GM23338 (cell line): ENCODE results near the gene DENND11. TPM values are rescaled to one million over a fixed set of nuclear protein-coding genes. Genes with fewer than 3 reads are reported as not detected.

Experiments
- ATAC-seq: fragments of 200-7000 bp; cut with Tn5 transposase; 3 replicates; pipeline ENCODE4 v1.9.1; 2020
- DNase-seq: peaks from one replicate; pipeline ENCODE4 v3.0.0-alpha.2; 2015; ENCODE audit warnings: low spot score
- H2AFZ ChIP-seq: fragments of 200-600 bp; sonication (generic); 2 replicates; pipeline ENCODE4 v1.8.0; 2016; ENCODE audit warnings: antibody characterized with exemption, mild to moderate bottlenecking, moderate library complexity
- H3F3A ChIP-seq: fragments of 200-600 bp; sonication (generic); replicated peaks from 2 replicates; pipeline ENCODE4 v1.8.0; 2017; ENCODE audit warnings: antibody characterized with exemption, mixed run types, low read depth
- H3K27ac ChIP-seq: fragments of 200-600 bp; sonication (generic); 2 replicates; pipeline ENCODE4 v1.6.1; 2016; ENCODE audit warnings: low read depth
- H3K27me3 ChIP-seq: fragments of 200-600 bp; sonication (generic); 2 replicates; pipeline ENCODE4 v1.8.0; 2016; ENCODE audit warnings: mild to moderate bottlenecking, mixed run types, moderate library complexity; ENCODE audit not compliant: insufficient read depth
- H3K36me3 ChIP-seq: fragments of 200-600 bp; sonication (generic); 2 replicates; pipeline ENCODE4 v1.8.0; 2016; ENCODE audit warnings: mild to moderate bottlenecking; ENCODE audit not compliant: insufficient read depth
- H3K4me1 ChIP-seq: fragments of 200-600 bp; sonication (generic); 2 replicates; pipeline ENCODE4 v1.8.0; 2016; ENCODE audit warnings: mild to moderate bottlenecking, moderate library complexity; ENCODE audit not compliant: insufficient read depth
- H3K4me2 ChIP-seq: fragments of 200-600 bp; sonication (generic); 2 replicates; pipeline ENCODE4 v1.7.1; 2017; ENCODE audit warnings: mixed run types
- H3K4me3 ChIP-seq: fragments of 200-600 bp; sonication (generic); 2 replicates; pipeline ENCODE4 v1.6.1; 2016; ENCODE audit warnings: mixed run types
- H3K79me2 ChIP-seq: fragments of 200-600 bp; sonication (generic); replicated peaks from 2 replicates; pipeline ENCODE4 v1.8.0; 2017; ENCODE audit warnings: mild to moderate bottlenecking; ENCODE audit not compliant: insufficient read depth
- H3K9me2 ChIP-seq: fragments of 200-600 bp; sonication (generic); 2 replicates; pipeline ENCODE4 v1.8.0; 2017; ENCODE audit not compliant: insufficient read depth
- H4K20me1 ChIP-seq: fragments of 200-600 bp; sonication (generic); replicated peaks from 2 replicates; pipeline ENCODE4 v1.8.0; 2017; ENCODE audit warnings: mild to moderate bottlenecking; ENCODE audit not compliant: insufficient read depth
- H3K27ac Mint-ChIP-seq: 2 replicates; pipeline ENCODE4 v1.8.0; 2020; ENCODE audit warnings: inconsistent platforms, mild to moderate bottlenecking, moderate library complexity, mixed read lengths
- H3K27me3 Mint-ChIP-seq: 3 replicates; pipeline ENCODE4 v1.8.0; 2022; ENCODE audit warnings: low read depth, mild to moderate bottlenecking, moderate library complexity, mixed read lengths, inconsistent platforms; ENCODE audit not compliant: insufficient read depth, poor library complexity
- H3K36me3 Mint-ChIP-seq: 3 replicates; pipeline ENCODE4 v1.8.0; 2021; ENCODE audit warnings: low read depth, mild to moderate bottlenecking, inconsistent platforms, moderate library complexity, mixed read lengths
- H3K4me1 Mint-ChIP-seq: 3 replicates; pipeline ENCODE4 v1.8.0; 2020; ENCODE audit warnings: mild to moderate bottlenecking, inconsistent platforms, mixed read lengths
- H3K4me3 Mint-ChIP-seq: 3 replicates; pipeline ENCODE4 v1.8.0; 2021; ENCODE audit warnings: moderate library complexity, mild to moderate bottlenecking, inconsistent platforms, mixed read lengths
- H3K9me3 Mint-ChIP-seq: 3 replicates; pipeline ENCODE4 v1.8.0; 2020; ENCODE audit warnings: moderate library complexity, mild to moderate bottlenecking, inconsistent platforms, mixed read lengths
- CTCF ChIP-seq, 2 experiments: fragments of 200-600 bp in 1 of 2; sonication (generic) in 1 of 2; conservative IDR thresholded peaks; 2 replicates each; pipeline versions ENCODE4 v1.5.1 to v1.6.1; 2016 to 2017; ENCODE audit warnings: antibody characterized with exemption in 2 of 2, low read depth in 2 of 2, mild to moderate bottlenecking in 2 of 2, moderate library complexity in 1 of 2
- EZH2 ChIP-seq: fragments of 200-600 bp; sonication (generic); IDR thresholded peaks from one replicate; pipeline ENCODE4 v1.8.0; 2017; ENCODE audit warnings: antibody characterized with exemption, mild to moderate bottlenecking, low read depth; ENCODE audit not compliant: unreplicated experiment
- EZH2phosphoT487 ChIP-seq: fragments of 200-600 bp; sonication (generic); IDR thresholded peaks from one replicate; pipeline ENCODE4 v1.8.1; 2018; ENCODE audit warnings: antibody characterized with exemption; ENCODE audit not compliant: unreplicated experiment
- JUNB ChIP-seq: IDR thresholded peaks from one replicate; pipeline ENCODE4 v1.6.1; 2016; ENCODE audit warnings: antibody characterized with exemption; ENCODE audit not compliant: unreplicated experiment
- NANOG ChIP-seq: IDR thresholded peaks from 2 replicates; pipeline ENCODE4 v1.6.1; 2016; ENCODE audit warnings: antibody characterized with exemption, borderline replicate concordance
- POLR2AphosphoS5 ChIP-seq: IDR thresholded peaks from 2 replicates; pipeline ENCODE4 v1.6.1; 2016; ENCODE audit warnings: antibody characterized with exemption, low read depth
- STAT1 ChIP-seq: IDR thresholded peaks from one replicate; pipeline ENCODE4 v1.6.1; 2016; ENCODE audit warnings: antibody characterized with exemption; ENCODE audit not compliant: unreplicated experiment
- ZNF114 ChIP-seq: fragments of 250-450 bp; sonication (Bioruptor Pico); IDR thresholded peaks from 2 replicates; pipeline ENCODE4 v1.5.0; 2020; ENCODE audit warnings: mild to moderate bottlenecking, moderate library complexity
- ZNF331 ChIP-seq: fragments of 250-450 bp; sonication (Bioruptor Pico); IDR thresholded peaks from 2 replicates; pipeline ENCODE4 v1.5.0; 2020; ENCODE audit warnings: low read depth, mild to moderate bottlenecking, moderate library complexity
- polyA plus RNA-seq: library from polyadenylated mRNA; unstranded; fragments of >200 nt; fragmentation: Nextera tagmentation; extraction: Ambion mirVana; gene quantifications from 2 replicates; pipeline ENCODE4 v1.2.1, GENCODE V29; 2016
- total RNA-seq: library from RNA; depleted of rRNA; stranded (reverse); fragments of >200 nt; shearing (Covaris generic); gene quantifications from 2 replicates; pipeline ENCODE4 v1.2.3, GENCODE V29; 2014
- TF ChIP-seq, protein P1 (sequence below): IDR thresholded peaks from 2 replicates; pipeline ENCODE4 v1.6.1; 2016; ENCODE audit warnings: antibody characterized with exemption
- TF ChIP-seq, protein P2 (sequence below): IDR thresholded peaks from one replicate; pipeline ENCODE4 v1.6.1; 2018; ENCODE audit warnings: antibody characterized with exemption; ENCODE audit not compliant: unreplicated experiment

The DENND11 gene
- total and polyA plus RNA-seq, 2 experiments from 2014 or later = 5.1 to 29.5 TPM

- Histone ChIP-seq H4K20me1 (no peaks in the 10 kb centered on the region), H3K27ac (no peak overlapping the region), H3K27me3 (no peaks in the 10 kb centered on the region), H3F3A (no peaks in the 10 kb centered on the region), H3K4me3 (no peak overlapping the region), H3K79me2 (no peaks in the 10 kb centered on the region), H3K4me2 (no peak overlapping the region), H3K9me2 (no peaks in the 10 kb centered on the region), H3K4me1 (0 out of 2 replicates have a peak, but pooled peaks cover 3% of the 10 kb centered on the region), H2AFZ (no peak overlapping the region), H3K36me3 (no peaks in the 10 kb centered on the region)
- DNase-seq = no peak
- H3K27ac Mint-ChIP-seq = no peak overlapping the region
- H3K27me3 Mint-ChIP-seq = peaks cover 2% of the 10 kb centered on the region
- no peak for ATAC-seq
- no peaks in the 10 kb centered on the region for H3K9me3 Mint-ChIP-seq
- peaks cover 11% of the 10 kb centered on the region for H3K4me1 Mint-ChIP-seq
- no peaks in the 10 kb centered on the region for H3K36me3 Mint-ChIP-seq
- TF ChIP-seq CTCF (conservative IDR thresholded peaks at IDR 0.05; ENCODE audit: low read depth in 2 of 2) (no peak), JUNB (no peak), ZNF114 (CRISPR knock-in tag) (no peak), ZNF331 (CRISPR knock-in tag) (no peak), EZH2phosphoT487 (no peak), POLR2AphosphoS5 (no peak), STAT1 (no peak), EZH2 (no peak), NANOG (no peak)
- TF ChIP-seq, protein P1, sequence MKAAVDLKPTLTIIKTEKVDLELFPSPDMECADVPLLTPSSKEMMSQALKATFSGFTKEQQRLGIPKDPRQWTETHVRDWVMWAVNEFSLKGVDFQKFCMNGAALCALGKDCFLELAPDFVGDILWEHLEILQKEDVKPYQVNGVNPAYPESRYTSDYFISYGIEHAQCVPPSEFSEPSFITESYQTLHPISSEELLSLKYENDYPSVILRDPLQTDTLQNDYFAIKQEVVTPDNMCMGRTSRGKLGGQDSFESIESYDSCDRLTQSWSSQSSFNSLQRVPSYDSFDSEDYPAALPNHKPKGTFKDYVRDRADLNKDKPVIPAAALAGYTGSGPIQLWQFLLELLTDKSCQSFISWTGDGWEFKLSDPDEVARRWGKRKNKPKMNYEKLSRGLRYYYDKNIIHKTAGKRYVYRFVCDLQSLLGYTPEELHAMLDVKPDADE = no peak
- TF ChIP-seq, protein P2, sequence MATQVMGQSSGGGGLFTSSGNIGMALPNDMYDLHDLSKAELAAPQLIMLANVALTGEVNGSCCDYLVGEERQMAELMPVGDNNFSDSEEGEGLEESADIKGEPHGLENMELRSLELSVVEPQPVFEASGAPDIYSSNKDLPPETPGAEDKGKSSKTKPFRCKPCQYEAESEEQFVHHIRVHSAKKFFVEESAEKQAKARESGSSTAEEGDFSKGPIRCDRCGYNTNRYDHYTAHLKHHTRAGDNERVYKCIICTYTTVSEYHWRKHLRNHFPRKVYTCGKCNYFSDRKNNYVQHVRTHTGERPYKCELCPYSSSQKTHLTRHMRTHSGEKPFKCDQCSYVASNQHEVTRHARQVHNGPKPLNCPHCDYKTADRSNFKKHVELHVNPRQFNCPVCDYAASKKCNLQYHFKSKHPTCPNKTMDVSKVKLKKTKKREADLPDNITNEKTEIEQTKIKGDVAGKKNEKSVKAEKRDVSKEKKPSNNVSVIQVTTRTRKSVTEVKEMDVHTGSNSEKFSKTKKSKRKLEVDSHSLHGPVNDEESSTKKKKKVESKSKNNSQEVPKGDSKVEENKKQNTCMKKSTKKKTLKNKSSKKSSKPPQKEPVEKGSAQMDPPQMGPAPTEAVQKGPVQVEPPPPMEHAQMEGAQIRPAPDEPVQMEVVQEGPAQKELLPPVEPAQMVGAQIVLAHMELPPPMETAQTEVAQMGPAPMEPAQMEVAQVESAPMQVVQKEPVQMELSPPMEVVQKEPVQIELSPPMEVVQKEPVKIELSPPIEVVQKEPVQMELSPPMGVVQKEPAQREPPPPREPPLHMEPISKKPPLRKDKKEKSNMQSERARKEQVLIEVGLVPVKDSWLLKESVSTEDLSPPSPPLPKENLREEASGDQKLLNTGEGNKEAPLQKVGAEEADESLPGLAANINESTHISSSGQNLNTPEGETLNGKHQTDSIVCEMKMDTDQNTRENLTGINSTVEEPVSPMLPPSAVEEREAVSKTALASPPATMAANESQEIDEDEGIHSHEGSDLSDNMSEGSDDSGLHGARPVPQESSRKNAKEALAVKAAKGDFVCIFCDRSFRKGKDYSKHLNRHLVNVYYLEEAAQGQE = no peak
- no peak overlapping the region for H3K4me3 Mint-ChIP-seq
Observed at GRCh38 chr7:141729020-141729419, 27.1 kb upstream of the DENND11 start.
